Dermis microvascular lymphatic vessel endothelial cell (primary cell): ENCODE measurements around the gene GLYATL2. TPM values are rescaled to one million over a fixed set of nuclear protein-coding genes. Genes with fewer than 3 reads are reported as not detected.

Experiments used
- DNase-seq, 2 donors: peaks; one replicate each; pipeline versions ENCODE4 v3.0.0 to v3.0.0-alpha.2; 2010; ENCODE audit warnings: low read depth in 2 of 2
- total RNA-seq: library from RNA; depleted of rRNA; stranded (reverse); fragments of >200 nt; gene quantifications from 2 replicates; pipeline ENCODE4 v1.2.1, GENCODE V29; 2014

Gene GLYATL2
- total RNA-seq, 1 donor from 2014 or later = under 0.01 TPM

DNA sequence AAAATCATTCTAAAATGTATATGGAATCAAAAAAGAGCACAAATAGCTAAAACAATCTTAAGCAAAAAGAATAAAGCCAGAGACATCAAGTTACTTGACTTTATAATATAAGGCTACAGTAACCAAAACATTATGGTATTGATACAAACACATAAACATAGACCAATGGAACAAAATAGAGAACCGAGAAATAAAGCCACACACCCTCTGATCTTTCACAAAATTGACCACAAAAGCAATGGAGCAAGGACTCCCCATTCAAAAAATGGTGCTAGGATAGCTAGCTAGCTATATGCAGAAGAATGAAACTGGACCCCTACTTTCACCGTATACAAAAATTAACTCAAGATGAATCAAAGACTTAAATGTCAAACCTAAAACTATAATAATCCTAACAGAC lies 43.2 kb downstream of the GLYATL2 start:
- DNase-seq = no peak

GRCh38 chr11:58796333-58796732 lies 48.2 kb downstream of the GLYATL2 start:
- DNase-seq = no peak

- DNase-seq = peak; percentile 31 to 64
Measured at GRCh38 chr11:58788355-58789023, 56.0 kb downstream of the GLYATL2 start.

DNA sequence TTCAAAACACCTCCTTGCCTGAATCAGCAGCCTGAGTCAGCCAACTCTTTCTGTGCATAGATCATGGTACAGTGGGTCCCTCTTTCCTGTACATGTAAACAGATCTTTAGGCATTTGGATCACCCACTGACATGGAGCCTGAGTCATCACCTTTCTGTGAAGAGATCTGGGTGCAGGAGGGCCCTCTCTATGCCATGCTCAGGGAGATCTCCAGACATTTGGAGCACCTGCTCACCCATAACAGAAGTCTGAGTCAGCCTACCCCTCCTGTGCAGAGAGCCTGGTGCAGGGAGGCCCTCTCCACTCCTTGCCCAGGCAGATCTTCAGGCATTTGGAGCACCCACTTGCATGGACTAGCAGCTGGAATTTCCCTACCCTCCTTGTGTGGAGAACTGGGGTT lies 56.6 kb downstream of the GLYATL2 start:
- DNase-seq = no peak

- DNase-seq = no peak
Measured at GRCh38 chr11:58786693-58787092, 57.8 kb downstream of the GLYATL2 start.

DNA sequence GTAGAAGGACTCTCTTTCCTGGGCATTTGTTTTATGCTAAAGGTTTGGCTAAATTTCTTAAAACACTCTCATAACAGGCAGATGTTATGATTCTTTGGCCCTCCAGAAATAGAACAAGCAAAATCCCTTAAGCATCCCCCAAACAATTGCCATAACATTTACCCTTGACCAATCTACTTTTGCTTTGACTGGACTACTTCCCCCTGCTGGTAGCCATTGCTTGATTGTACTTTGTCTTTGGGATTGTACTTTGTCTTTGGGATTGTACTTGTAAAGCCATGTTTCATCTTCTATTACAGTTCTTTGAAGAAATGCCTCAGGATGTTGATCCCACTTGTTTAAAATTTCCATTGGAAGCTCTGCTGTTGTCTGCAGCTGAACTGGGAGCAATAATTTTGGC lies 59.5 kb downstream of the GLYATL2 start:
- DNase-seq = no peak

Other genes starting within 250 kb of the GLYATL2 start
- gene CNTF, start 222.0 kb downstream of the GLYATL2 start, total RNA-seq = 1.2 and 1.3 TPM in 2 replicates
- not detected in 2 replicates for gene GLYAT, start 112.8 kb downstream of the GLYATL2 start, total RNA-seq
- gene GLYATL1, start 94.8 kb upstream of the GLYATL2 start, total RNA-seq = under 0.01 TPM in 1 of 2 replicates, not detected in the other
- gene GLYATL1B, start 241.6 kb upstream of the GLYATL2 start, total RNA-seq = not detected in 2 replicates